ENCODE data around the gene PRKCQ.

DNA sequence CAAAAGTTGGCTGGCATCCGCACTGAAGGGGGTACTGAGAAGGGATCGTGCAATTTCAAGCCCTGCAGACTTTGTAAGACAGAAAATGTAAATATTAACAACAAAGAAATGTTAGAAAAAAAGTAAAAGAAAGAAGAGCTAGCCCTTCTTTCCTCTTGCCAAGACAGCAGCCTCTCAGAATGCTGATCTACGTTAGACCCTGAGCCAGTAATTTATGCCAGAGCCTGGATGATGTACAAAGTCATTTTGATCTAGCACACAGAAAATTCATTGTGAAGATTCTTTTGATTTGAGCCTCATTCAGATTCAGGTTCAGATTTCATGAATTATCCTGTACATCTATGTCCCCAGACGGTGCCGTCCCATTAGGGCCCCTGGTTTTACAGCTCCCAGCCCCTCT lies 105.2 kb downstream of the PRKCQ start:
- TF ChIP-seq CTCF (IDR thresholded peaks at IDR 0.05) = no peak
- TF ChIP-seq POLR2A (IDR thresholded peaks at IDR 0.05) = no peak

Data from Peyer's patch (tissue), 4 donors.